Activated T-helper 1 cell treated with anti-CD3 and anti-CD28 coated beads, Interleukin-2, amount 50 U/mL, for 16 hours (primary cell): Measurements from ENCODE around the gene CLEC4A.
"Not testable (repeated sequence)": the region's sequence is repeated elsewhere in the genome, so short reads cannot be mapped to it uniquely, and the experiment has no call there.

Source experiments
- DNase-seq, 2 donors: peaks; one replicate each; pipeline ENCODE4 v3.0.0-alpha.2; 2020; ENCODE audit warnings: low read depth in 1 of 2, low spot score in 1 of 2

The CLEC4A gene

DNA sequence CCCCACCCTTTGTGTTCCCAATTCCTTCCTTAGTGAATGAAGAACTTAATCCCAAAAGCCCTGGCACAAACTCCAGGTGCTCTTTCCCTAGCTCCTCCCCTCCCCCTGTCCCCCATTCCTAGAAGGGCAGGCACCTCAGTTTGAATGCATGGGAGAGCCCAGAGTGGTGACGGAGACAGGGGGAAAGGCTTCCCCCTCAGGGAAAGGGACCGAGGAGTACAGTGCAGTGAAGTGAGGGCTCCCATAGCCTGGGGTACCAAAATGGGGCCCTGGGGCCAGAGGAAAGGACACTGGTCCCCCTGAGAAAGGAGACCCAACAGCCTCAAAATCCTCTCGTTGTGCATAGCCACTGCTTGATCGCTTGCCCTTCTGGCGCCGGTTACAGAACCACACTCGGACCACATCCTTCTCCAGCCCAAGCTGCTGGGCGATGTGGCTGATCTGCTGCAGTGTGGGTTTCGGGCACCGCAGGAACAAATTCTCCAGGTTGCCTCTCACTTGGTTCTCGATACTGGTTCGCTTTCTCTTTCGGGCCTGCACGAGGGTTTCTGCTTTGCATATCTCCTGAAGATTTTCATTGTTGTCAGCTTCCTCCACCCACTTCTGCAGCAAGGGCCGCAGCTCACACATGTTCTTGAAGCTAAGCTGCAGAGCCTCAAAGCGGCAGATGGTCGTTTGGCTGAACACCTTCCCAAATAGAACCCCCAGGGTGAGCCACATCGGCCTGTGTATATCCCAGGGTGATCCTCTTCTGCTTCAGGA is 10.4 kb downstream of the CLEC4A start:
- DNase-seq: not testable (repeated sequence)

DNA sequence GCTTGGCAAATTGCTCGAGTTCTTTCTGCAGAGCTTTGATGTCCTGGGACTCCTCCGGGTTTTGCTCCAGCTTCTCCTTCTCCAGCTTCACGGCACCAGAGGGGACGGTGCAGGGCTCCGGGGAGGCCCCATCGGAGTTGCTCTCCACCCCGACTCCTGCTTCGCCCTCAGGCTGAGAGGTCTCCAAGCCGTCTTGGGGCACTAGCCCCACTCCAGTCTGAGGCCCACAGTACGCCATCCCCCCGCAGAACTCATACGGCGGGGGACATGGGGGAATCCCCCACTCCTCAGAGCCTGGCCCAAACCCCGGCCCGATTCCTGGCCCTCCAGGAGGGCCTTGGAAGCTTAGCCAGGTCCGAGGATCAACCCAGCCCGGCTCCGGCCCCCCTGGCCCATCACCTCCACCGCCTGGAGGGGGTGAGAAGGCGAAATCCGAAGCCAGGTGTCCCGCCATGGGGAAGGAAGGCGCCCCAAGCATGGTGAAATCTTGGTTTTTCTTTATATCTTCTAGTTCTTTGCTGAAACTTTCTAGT is 11.0 kb downstream of the CLEC4A start:
- DNase-seq: not testable (repeated sequence)

DNA sequence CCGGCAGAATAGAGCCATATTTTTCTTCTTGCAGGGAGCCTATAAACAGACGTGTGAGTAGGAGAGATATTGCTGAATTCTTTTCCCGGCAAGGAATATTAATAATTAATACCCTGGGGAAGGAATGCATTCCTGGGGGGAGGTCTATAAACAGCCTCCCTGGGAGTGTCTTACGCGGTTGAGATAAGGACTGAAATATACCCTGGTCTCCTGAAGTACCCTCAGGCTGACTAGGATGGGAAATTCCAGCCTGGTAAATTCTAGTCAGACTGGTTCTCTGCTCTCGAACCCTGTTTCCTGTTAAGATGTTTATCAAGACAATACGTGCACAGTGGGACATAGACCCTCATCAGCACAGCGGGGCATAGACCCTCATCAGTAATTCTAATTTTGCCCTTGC is 18.2 kb downstream of the CLEC4A start:
- not testable (repeated sequence) for DNase-seq

DNA sequence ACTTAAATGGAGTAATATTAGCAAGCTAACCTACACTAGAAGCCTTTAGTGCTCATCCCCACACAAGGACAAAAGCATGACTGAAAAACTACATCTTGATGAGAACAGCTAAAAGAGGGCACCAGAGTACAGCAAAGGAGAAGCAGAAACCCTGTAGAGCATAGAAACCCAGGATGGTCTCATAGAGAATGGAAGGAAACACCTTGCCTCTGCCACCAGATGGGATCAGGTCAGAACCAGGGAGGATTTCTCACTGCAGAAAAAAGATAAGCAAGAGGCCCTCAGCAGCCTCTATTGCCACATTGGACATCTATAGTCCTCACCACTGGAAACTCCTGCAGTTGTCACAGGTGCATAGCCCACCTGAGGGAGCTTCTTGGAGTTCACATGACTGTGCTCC is 19.8 kb downstream of the CLEC4A start:
- DNase-seq: no peak

- DNase-seq: no peak
Observed at GRCh38 chr12:8145754-8146441, 22.5 kb downstream of the CLEC4A start.

GRCh38 chr12:8146442-8146771 is 23.0 kb downstream of the CLEC4A start:
- DNase-seq: no peak

- DNase-seq: no peak
Observed at GRCh38 chr12:8154526-8154925, 31.1 kb downstream of the CLEC4A start.

DNA sequence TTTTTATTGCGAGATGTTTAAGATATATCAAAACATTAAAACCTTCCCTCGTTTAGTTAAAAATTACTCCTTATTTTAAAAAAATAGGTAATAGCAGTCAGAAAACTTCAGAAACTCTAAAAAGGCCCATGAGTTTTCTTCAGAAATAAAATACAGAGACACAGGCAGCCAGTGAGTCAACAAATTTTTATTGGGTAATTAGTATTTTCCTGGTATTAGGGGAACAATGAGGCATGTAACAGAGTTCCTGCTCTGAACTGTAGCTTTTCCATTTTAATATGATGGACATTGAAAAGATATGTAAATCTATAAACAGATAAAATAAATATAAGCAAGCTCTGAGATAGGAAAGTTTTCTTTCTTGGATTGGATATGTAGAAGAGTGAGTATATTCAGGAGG is 33.0 kb downstream of the CLEC4A start:
- DNase-seq: no peak

DNA sequence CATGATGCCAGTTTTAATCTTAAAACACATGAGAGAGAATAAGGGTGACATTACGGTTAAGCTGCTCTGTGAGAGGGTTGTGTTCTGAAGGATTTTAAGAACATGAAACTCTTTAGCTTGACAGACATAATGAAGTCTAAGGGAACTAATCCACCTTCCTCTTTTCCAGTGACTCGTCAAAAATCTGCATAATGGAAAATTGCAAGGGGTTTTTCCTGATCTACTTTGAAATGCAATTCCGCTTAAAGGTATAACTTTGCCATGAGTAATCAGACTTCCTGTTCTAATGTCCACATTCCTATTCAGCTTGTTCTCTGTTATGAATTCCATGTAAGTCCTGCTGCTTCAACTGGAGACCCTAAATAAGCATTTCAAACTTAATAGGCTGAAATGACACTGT is 33.4 kb downstream of the CLEC4A start, which contains the start of gene ZNF705A:
TSS of gene ZNF705A (plus strand) at position 171 of the 400 bp plus-strand sequence. CDS start 15,611 bp downstream, outside the sequence.
- no peak for DNase-seq

DNA sequence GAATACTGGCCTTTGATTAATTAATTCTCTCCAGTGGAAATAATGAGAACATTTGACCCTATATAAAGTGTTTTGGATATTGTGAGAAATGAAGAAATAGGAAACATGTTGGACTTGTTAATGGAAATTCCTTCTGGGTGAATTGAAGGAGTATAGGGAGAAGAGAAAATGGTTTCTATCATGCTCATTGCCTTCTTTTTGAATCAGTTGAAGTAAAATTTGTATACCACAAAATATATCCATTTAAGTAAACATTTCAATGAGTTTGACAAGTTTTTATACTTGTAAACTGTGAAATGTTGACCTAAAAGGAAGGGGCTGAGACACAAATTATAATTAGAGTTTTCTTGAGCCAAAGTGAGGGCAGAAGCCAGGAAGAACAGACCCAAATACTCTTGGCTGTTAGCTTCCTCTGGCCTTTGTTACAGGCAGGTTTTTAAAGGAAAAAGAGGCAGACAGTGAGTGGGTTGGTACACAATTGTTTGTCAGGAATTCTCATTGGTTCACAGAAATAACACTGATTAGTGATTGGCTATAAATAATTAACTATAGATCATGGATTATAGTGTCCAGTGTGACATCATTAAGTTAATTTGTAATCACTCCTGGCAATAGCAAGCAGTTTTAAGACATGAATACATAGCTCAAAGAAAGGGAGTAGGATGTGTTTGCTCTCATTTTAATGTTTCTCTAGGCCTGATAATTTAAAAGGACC is 34.2 kb downstream of the CLEC4A start:
- no peak for DNase-seq

DNA sequence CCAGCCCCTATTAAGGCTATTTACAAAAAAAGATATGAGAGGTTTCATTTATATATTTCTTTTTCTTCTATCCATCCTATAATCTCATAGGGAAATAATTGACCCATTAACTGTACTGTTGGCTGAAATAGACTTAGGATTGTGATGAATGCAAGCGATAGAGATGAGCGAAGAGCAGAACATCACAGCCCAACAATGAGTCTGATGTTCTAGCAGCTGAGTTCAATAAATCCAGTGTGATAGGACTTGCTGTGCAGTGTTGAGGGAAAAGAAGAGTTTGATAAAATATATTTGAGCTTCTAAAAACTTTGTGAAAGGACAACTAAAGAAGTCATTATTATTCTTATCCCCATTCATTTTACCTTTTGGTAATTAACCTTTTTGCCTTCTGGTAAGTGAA is 49.5 kb downstream of the CLEC4A start:
- not testable (repeated sequence) for DNase-seq

DNA sequence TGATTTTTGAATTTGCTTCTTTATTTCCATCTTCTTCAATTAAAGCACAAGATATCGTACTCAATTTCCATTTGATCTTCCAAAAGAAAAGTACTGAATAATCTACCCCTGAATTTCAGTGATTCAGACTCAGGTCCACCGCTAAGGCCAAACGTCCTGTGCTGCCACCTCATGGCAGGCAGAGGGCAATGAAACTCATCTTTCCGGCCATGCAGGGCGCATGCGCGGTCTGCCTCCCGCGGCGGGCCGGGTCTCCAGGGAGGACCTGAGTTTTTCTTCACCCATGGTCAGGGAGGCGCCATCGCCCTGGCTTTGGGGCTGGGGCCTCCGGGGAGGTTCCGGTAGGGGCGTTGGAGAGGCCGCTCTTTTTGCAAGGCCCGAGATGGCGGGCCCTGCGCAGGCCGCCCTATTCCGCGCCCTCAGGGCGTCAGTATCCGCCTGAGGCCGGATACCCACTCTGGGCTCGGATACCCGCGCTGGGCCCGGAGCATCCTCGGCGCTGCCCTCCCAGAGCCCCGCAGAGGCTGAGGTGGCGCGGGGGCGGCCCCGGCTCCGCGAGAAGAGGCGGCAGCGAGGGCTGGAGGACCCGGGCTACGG is 56.7 kb downstream of the CLEC4A start:
- peak; percentile 28 to 69 for DNase-seq

DNA sequence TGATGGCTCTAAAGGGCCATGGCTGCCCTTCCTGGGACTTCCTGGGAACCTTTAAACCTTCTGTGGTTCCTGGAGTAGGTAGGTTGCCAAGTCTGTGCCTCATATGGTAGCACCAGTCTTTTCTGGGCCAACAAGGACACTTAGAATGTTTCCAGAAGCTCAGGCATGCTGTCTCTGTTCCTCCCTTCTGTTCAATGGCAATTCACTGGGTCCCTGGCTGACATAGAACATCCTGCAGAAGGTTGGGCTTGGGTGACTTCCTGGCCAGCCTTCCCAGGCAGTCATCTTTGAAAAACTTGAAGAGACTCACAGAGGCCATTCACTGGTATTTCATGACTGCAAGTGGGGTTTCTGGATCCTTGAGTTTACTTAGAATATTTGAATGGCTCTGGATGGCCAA is 57.9 kb downstream of the CLEC4A start:
- not testable (repeated sequence) for DNase-seq

GRCh38 chr12:8182923-8183322 is 59.5 kb downstream of the CLEC4A start:
- not testable (repeated sequence) for DNase-seq

DNA sequence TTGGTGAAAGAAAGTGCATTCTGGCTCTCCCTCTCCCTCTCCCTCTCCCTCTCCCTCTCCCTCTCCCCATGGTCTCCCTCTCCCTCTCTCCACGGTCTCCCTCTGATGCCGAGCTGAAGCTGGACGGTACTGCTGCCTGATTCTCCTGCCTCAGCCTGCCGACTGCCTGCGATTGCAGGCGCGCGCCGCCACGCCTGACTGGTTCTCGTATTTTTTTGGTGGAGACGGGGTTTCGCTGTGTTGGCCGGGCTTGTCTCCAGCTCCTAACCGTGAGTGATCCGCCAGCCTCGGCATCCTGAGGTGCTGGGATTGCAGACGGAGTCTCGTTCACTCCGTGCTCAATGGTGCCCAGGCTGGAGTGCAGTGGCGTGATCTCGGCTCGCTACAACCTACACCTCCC is 59.9 kb downstream of the CLEC4A start:
- DNase-seq: not testable (repeated sequence)

DNA sequence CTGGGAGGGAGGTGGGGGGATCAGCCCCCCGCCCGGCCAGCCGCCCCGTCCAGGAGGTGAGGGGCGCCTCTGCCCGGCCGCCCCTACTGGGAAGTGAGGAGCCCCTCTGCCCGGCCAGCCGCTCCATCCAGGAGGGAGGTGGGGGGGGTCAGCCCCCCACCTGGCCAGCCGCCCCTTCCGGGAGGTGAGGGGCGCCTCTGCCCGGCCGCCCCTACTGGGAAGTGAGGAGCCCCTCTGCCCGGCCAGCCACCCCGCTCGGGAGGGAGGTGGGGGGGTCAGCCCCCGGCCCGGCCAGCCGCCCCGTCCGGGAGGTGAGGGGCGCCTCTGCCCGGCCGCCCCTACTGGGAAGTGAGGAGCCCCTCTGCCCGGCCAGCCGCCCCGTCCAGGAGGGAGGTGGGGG is 60.8 kb downstream of the CLEC4A start:
- DNase-seq: not testable (repeated sequence)

DNA sequence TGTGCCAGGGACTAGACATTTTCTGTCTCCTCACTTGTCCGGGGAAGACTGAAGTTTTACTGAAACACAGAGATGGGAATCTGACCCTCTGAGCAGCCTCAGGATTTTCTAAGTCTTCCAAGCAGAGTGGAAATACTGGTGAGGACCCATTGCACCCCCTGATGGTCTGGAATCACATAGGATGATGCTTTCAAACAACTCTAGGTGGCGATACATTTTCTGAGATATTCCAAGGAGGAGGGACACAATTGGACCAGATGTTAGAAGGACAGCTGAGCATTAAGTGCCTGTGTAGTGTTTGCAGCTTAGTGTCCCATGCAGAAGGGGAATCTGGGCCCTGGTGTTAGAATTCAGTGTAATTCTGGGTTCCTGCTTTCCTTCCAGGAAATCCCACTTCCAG is 64.7 kb downstream of the CLEC4A start:
- not testable (repeated sequence) for DNase-seq
